Hematopoietic multipotent progenitor cell treated with erythropoietin and hydrocortisone succinate and interleukin-3 and kit ligand, for 4 days (in vitro differentiated cells): Measurements from ENCODE around the gene COX8A.
A peak's percentile ranks its signal among the peaks of the same experiment; 100 is the strongest.
"Not testable (repeated sequence)": the region's sequence is repeated elsewhere in the genome, so short reads cannot be mapped to it uniquely, and the experiment has no call there.

Source experiments
- DNase-seq: peaks from one replicate; pipeline ENCODE4 v3.0.0-alpha.2; 2015

COX8A gene

DNA sequence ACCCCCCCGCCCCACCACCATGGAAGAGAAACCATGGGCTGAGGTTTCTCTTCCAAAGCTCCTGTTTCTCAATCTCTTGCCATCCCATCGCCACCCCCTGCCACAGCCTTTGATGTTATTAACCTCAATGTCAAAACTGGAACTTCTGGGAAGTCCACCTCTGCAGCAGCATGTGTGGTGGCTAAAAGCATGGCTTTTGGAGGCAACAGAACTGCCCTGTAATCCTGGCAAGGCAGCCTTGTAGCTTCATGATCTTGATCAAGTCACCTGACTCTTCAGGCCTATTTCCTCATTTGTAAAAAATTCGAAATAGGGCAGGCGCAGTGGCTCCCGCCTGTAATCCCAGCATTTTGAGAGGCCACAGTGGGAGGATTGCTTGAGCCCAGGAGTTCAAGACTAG, 3.5 kb upstream of the COX8A start:
- peak; percentile 58 for DNase-seq

DNA sequence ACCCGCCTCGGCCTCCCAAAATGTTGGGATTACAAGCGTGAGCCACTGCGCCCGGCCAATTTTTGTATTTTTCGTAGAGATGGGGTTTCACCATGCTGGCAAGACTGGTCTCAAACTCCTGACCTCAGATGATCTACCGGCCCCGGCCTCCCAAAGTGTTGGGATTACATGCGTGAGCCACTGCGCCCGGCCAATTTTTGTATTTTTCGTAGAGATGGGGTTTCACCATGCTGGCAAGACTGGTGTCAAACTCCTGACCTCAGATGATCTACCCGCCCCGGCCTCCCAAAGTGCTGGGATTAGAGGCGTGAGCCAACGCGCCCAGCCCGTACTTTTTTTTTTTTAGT, 535 bp upstream of the COX8A start:
- not testable (repeated sequence) for DNase-seq

GRCh38 chr11:63978551-63979239, 4.3 kb downstream of the COX8A start:
- no peak for DNase-seq

DNA sequence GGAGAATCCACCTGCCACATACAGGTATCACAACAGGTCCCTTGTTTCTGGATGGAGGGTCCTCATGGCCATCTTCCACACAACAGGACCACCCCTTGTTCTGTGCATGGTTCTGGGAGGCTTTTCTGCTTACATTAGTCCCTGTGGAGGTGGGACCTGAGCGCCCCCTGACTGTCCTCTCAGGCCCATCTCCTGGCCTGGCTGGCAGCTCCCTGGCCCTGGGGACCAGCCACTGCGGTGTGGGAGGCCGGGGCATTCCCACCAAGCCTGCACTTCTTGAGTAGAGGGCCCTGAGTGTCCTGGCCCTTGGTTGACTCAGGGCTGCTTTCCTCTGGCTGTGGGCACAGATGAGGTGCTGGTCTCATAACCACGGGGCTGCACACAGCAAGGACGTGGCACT, 5.0 kb downstream of the COX8A start:
- no peak for DNase-seq

- peak; percentile 81 for DNase-seq
These were observed 11.4 kb downstream of the COX8A start for GRCh38 chr11:63985812-63986155.

GRCh38 chr11:63986156-63986931, 11.9 kb downstream of the COX8A start, which contains the start of gene OTUB1:
Gene OTUB1 (plus strand): TSS chr11:63986438. CDS start chr11:63986457, 19 bp downstream.
- peak; percentile 96 for DNase-seq

- DNase-seq: no peak
These were observed 12.6 kb downstream of the COX8A start for GRCh38 chr11:63986932-63987513.

- no peak for DNase-seq
These were observed 17.1 kb downstream of the COX8A start for GRCh38 chr11:63991558-63991957.

DNA sequence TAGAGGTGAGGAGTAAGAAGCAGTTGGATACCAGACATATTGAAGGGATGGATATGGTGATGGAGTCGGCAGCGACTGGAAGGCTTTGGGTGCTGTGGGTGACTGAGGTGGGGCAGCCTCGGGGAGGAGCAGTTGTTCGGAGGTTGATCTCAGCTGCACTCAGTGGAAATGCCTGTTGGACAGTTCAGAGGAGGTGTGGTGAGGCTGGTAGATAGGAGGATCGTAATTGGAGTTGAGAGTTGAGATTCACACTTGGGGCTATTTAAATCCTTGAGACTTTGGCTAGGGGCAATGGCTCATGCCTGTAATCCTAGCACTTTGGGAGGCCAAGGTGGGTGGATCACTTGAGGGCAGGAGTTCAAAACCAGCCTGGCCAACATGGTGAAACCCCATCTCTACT, 18.7 kb downstream of the COX8A start:
- no peak for DNase-seq

DNA sequence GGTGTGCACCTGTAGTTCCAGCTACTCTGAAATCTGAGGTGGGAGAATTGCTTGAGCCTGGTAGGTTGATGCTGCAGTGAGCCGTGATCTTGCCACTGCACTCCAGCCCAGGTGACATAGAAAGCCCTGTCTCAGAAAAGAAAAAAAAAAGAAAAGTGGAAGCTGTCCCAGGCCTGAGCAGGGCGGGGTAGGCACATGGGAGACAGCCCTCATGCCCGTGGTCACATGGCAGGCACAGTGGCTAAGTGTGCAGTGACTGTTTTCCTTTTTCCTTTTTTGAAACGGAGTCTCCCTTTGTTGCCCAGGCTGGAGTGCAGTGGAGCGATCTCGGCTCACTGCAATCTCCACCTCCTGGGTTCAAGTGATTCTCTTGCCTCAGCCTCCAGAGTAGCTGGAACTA, 19.6 kb downstream of the COX8A start:
- peak; percentile 37 for DNase-seq

GRCh38 chr11:63996512-63996911, 22.1 kb downstream of the COX8A start:
- DNase-seq: no peak

GRCh38 chr11:63997104-63997700, 22.8 kb downstream of the COX8A start:
- peak; percentile 29 for DNase-seq

- no peak for DNase-seq
These were observed 23.4 kb downstream of the COX8A start for GRCh38 chr11:63997801-63998337.

GRCh38 chr11:63998558-63999348, 24.3 kb downstream of the COX8A start:
- DNase-seq: peak; percentile 51

- DNase-seq: peak; percentile 73
These were observed 25.1 kb downstream of the COX8A start for GRCh38 chr11:63999349-64000025.

- DNase-seq: peak; percentile 89
These were observed 25.8 kb downstream of the COX8A start for GRCh38 chr11:64000026-64000739.

DNA sequence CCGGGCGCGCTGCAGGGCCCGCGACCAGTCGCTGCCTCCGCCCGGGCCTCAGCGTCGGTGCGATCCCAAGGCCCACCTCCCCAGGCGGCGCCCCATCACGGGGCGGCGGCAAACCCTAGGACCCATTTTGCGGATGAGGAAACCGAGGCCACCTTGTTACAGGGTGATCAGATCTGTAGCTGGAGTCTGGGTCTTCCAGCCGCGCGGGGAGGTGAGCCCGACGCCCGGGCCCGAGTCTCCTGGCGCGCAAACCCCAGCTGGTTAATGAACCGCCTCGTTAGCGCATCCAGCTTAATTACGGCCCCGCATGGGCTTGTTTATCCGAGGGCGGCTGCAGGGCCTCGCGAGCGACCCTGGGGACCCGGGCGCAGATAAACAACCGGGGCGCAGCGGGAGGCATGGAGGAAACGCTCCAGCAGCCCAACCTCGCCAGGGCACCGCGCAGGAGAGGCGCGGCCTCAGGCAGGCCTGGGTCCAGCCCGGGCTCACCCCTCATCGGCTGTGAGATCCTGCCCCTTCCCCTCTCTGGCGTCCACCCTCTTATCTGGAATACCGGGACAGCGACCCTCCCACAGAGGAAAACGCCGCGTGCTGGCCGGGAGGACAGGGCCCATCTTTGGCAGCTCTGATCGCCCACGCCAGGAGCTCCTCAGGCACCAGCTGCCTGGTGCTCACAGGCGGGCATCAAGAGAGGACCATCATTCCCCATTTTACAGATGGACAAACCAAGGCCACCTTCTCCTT, 26.5 kb downstream of the COX8A start:
- DNase-seq: peak; percentile 36

- peak; percentile 30 for DNase-seq
These were observed 27.3 kb downstream of the COX8A start for GRCh38 chr11:64001484-64002420.
